ENCODE data around the gene TXK.

Gene TXK

DNA sequence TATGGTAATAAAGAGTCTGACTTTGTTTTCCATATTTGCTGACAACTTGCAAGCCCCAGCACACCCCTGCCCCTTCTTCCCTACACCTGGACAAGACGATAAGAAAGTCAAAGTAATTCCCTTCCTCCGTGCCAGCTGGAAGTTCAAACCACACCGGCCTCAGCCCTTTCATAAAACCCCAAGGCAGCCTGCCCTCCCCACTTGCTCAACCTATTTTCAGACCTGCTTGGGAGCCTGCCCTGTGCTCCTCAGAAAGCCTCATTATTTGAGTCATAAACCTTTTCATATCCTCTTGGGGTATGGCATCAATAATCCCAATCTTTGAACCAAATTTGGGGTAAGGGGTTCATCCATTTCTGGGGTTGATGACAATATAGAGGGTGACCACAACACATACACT lies 88.0 kb downstream of the TXK start:
- DNase-seq = no peak

GRCh38 chr4:48044298-48044697 lies 89.8 kb downstream of the TXK start:
- no peak for DNase-seq

DNA sequence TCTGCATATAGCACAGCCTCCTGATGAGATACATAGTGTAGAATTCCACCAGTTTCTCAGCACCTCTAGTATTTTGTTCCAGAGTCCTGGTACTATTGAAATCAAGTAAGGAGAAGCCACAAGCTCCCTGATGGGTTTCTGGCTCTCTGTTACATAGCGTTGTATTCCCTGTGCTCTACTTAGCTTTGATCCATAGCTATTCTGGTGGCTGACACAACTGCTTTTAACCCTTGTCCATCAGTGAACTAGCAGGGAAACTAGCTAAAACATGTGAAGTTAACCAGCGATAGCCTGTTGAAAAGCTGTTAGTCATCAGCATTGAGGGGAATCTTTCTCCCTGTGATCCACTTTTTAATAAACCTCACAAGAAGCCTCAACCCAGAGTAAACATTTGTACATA lies 90.5 kb downstream of the TXK start:
- no peak for DNase-seq

- no peak for DNase-seq
These were observed 91.0 kb downstream of the TXK start for GRCh38 chr4:48042979-48043461.

DNA sequence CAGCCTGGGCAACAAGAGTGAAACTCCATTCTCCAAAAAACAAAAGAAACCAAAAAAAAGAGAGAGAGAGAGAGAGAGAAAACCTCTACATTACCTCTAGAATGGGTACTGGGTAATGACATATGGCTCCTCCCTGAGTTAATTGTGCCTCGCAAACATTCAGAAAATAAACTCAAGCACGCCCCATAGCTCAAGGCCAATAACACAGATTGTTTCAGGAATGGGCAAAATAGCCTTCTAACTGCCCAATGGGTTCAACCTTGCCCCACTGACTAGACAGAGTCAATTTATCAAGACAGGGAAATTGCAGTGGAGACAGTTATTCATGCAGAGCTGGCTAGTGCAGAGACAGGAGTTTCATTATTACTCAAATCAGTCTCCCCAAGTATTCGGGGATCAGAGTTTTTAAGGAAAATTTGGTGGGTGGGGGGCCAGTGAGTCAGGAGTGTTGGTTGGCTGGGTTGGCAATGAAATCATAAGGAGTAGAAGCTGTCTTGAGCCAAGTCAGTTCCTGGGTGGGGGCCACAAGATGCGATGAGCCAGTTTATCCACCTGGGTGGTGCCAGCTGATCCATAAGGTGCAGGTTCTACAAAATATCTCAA lies 92.4 kb downstream of the TXK start:
- DNase-seq = no peak

DNA sequence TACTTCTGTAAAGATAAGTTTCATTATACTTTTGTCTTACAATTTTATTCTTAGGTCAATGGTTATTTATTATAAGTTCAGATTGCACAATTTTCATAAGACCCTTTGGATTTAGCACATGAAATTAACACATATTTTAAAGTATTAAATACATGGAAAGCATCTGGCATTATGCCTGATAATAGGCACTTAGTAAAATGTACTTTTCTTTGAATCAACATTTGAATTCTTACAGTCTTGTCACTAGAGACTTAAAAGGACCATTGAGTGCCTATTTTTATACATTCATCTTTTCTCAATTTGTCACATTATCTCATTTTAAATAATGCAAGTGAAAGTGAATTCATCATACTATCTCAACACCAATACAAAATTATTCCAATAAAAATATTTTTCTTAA lies 94.5 kb downstream of the TXK start:
- DNase-seq = no peak

DNA sequence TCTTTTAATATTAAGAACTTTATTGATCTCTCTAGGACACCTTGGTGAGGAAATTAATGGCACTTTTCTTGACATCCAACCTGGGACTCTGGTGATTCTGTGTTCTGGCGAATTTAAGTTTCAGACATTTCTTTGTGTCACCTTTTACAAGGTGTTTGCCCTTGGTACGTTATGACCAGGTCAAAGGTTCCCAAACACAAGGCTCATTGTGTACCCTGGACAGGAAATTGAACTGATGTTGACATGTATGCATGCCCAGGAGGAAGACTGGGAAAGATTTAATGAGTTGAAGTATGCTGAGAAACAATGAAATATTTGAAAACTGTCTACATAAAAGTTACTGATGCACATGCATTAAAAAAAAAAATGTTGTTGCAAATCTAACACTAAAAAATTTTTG lies 95.4 kb downstream of the TXK start:
- no peak for DNase-seq

GRCh38 chr4:48037117-48037462 lies 97.0 kb downstream of the TXK start:
- no peak for DNase-seq

- DNase-seq = no peak
These were observed 98.1 kb downstream of the TXK start for GRCh38 chr4:48035952-48036351.

DNA sequence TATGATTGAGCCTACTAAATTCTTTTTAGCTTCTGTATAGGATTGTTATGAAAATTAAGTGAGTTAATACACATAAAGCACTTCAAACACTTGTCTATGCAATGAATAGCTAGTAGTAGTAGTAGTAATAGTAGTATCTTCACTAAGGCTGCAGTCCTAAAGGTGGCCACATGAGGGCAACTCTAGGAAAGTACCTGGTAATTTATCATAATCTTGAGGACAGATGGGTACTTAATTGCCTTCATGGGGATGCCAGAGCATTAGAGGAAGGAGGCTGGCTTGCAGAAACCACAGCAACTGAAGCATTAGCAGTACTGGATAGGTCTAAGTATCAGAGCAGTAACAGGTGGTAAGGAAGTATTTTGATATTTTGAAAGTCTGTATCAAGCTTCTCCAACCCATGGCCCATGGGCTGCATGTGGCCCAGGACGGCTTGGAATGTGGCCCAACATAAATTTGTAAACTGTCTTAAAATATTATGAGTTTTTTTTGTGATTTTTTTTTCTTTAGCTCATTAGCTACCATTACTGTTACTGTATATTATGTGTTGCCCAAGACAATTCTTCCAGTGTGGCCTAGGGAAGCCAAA lies 100.1 kb downstream of the TXK start:
- no peak for DNase-seq

DNA sequence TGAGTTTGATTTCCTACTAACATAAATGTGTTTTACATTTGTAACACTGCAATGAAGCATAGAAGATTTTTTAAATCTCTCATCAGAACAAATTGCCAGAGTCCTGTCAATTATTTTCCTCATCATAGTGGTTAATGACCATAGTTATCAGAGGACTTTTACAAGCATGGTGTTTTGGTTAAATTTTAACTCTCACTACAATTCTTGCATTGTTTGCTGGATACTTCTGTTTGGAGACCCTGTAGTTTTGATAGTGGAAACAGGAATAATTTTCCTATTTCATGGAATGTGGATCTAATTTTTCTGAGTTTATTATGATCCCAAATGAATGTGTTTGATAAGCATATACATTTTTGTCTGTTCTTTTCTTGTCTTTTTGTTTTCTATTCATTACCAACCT lies 100.6 kb downstream of the TXK start:
- no peak for DNase-seq

DNA sequence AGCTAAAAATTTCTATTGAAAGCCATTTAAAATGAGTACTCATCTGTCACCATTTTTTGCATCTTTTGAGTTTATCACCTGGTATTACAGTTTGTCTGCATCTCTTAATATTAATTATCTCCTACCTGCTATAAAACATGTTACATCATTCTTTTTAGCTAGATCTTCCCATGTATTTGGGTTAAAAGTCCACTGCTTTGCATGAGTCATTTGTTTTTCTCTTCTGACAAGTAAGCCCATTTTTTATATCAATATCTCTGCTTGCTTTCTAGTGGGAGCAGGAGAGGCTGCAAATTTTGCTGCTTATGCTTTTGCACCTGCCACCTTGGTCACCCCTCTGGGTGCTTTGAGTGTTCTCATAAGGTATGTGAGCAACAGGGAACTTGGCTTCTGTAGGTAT lies 101.3 kb downstream of the TXK start:
- no peak for DNase-seq

GRCh38 chr4:48031802-48032525 lies 102.1 kb downstream of the TXK start:
- DNase-seq = no peak

GRCh38 chr4:48030470-48030869 lies 103.6 kb downstream of the TXK start:
- DNase-seq = no peak

GRCh38 chr4:48028696-48029095 lies 105.4 kb downstream of the TXK start:
- no peak for DNase-seq

- no peak for DNase-seq
These were observed 106.4 kb downstream of the TXK start for GRCh38 chr4:48027653-48028052.

DNA sequence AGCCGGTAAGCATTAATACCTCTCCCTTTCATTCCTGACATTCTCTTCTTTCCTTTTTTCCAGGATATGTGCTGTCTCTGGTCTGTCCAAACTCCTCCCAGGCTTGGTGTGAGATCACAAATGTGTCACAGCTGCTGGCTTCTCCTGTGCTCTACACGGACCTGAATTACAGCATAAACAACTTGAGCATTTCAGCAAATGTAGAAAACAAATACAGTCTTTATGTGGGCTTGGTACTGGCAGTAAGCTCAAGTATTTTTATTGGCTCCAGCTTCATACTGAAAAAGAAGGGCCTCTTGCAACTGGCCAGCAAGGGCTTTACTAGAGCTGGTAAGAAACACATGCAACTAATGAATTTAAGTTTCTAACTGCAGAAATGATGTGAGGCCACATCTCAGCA lies 109.0 kb downstream of the TXK start:
- no peak for DNase-seq

GRCh38 chr4:48024522-48024921 lies 109.5 kb downstream of the TXK start:
- no peak for DNase-seq

DNA sequence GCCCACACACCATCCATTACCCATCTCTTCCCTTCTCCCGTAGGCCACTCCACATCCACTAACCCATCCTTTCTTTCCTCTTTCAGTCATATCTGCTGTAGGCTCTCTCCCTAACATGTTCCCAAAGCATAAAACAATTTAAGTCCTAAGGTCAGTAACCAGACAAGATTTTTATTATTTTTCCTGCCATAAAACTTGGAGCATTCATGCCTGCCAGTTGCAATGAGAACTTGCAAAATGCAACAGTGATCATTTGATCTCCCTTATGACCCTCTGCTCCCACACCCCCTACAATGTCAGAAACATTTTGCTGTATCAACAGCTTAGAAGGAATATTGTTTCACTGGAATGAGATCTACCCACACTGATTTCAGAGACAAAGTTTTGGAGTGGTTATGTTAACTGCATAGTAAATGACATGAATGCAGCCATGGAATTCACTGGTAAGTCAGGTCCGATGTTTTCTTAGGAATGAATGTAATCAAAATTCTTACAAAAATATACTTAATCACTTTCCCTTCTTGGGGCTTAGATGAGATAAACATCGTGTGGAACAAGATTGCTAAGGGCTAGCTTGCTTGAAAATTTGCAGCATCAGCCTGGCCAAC lies 111.8 kb downstream of the TXK start:
- DNase-seq = no peak

DNA sequence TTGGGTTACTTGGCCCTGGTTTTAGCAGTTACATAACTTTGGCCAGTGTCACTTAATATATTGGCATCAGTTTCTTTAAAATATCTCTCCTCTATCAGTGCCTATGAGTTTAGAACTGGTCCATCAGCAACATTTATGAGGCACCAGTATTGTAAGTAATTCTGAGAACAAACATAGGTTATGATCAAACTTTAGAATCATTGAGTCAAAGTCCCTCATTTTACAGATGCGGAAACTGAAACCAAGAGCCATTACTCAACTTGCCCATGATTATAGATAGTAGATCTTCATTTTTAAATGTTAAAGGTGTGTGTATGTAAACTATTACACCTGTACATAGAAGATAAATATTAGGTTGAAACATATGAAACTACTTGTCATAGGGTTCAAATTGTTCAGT lies 113.0 kb downstream of the TXK start:
- DNase-seq = no peak

DNA sequence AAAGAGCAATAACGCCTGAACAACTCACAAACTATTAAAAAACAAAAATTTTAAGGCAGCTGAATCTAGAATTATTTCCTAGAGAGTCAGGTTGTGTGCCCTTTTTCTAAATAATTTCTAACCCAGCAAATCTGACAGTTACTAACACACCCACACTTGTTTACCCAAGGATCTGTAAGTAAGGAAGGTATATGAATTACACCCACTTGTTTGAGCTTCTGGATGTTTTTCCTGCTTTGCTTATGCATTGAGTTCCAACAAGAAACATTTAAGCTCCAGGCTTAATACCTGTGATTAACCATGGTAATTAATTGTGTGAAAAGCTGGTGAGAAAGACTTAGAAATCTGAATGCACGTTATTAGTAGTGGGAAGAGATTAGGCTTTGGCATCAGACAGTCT lies 115.9 kb downstream of the TXK start:
- DNase-seq = no peak

GRCh38 chr4:48017108-48017571 lies 116.9 kb downstream of the TXK start:
- no peak for DNase-seq

Data from NCI-H1436 treated with DMSO at 0.1 percent for 48 hours (cell line).